HFF-Myc (cell line): Measurements from ENCODE around the gene RYR1.

Experiments used
- DNase-seq: peaks from one replicate; pipeline ENCODE4 v3.0.0-alpha.2; 2011; ENCODE audit warnings: low read depth; ENCODE audit errors: extremely low read depth
- H3K4me3 ChIP-seq: replicated peaks from 2 replicates; pipeline ENCODE4 v1.5.1; 2011; ENCODE audit warnings: low read depth, mild to moderate bottlenecking, control low read depth, low read length
- CTCF ChIP-seq: IDR thresholded peaks from 2 replicates; pipeline ENCODE4 v1.5.1; 2012; ENCODE audit warnings: mild to moderate bottlenecking, low read depth, low read length, control low read depth; ENCODE audit errors: missing control alignments

RYR1 gene

GRCh38 chr19:38497907-38498306 is 64.4 kb downstream of the RYR1 start:
- DNase-seq: no peak
- TF ChIP-seq CTCF: no peak
- H3K4me3 ChIP-seq: no peak overlapping the region

GRCh38 chr19:38499532-38499931 is 66.0 kb downstream of the RYR1 start:
- DNase-seq: no peak
- no peak overlapping the region for H3K4me3 ChIP-seq
- no peak for TF ChIP-seq CTCF

GRCh38 chr19:38500450-38500849 is 67.0 kb downstream of the RYR1 start:
- TF ChIP-seq CTCF: no peak

GRCh38 chr19:38502410-38503076 is 69.1 kb downstream of the RYR1 start:
- no peak overlapping the region for H3K4me3 ChIP-seq
- TF ChIP-seq CTCF: no peak
- no peak for DNase-seq

More at GRCh38 chr19:38500450-38500849, 67.0 kb downstream of the RYR1 start:
- no peak overlapping the region for H3K4me3 ChIP-seq
- DNase-seq: no peak

GRCh38 chr19:38503077-38503410 is 69.6 kb downstream of the RYR1 start:
- H3K4me3 ChIP-seq: no peak overlapping the region
- DNase-seq: no peak
- no peak for TF ChIP-seq CTCF

GRCh38 chr19:38505958-38506357 is 72.5 kb downstream of the RYR1 start:
- H3K4me3 ChIP-seq: no peak overlapping the region
- DNase-seq: no peak
- TF ChIP-seq CTCF: no peak

GRCh38 chr19:38506375-38506722 is 72.9 kb downstream of the RYR1 start:
- TF ChIP-seq CTCF: no peak
- H3K4me3 ChIP-seq: no peak overlapping the region
- DNase-seq: no peak
